AG04450 (cell line): ENCODE measurements around the gene QRFP. TPM values are rescaled to one million over a fixed set of nuclear protein-coding genes. Genes with fewer than 3 reads are reported as not detected.

Source experiments
- CTCF ChIA-PET: fragments of 300-600, 350-600 bp; formaldehyde crosslinking; extraction: SDS; loops from one replicate; lab custom pipeline; 2022; ENCODE audit warnings: antibody characterized with exemption, inconsistent platforms; lab: Charles Lee
- POLR2A ChIA-PET: fragments of 350-600 bp; formaldehyde crosslinking; extraction: SDS; loops from one replicate; lab custom pipeline; 2021; ENCODE audit warnings: antibody characterized with exemption, inconsistent platforms; lab: Yijun Ruan, JAX
- DNase-seq: peaks from one replicate; pipeline ENCODE4 v3.0.0-alpha.2; 2011; ENCODE audit warnings: low read depth, low spot score
- H3K27ac ChIP-seq: one replicate; pipeline ENCODE4 v1.5.1; 2012; ENCODE audit warnings: low read depth, low read length, control low read depth
- H3K27me3 ChIP-seq: one replicate; pipeline ENCODE4 v1.6.0; 2012; ENCODE audit warnings: low read length; ENCODE audit not compliant: control insufficient read depth, insufficient read depth
- H3K4me3 ChIP-seq: 2 replicates; pipeline ENCODE4 v1.5.1; 2011; ENCODE audit warnings: mild to moderate bottlenecking, low read depth, low read length, control low read depth
- H3K9me3 ChIP-seq: 2 replicates; pipeline ENCODE4 v1.5.1; 2012; ENCODE audit warnings: low read length; ENCODE audit not compliant: control insufficient read depth, insufficient read depth
- polyA plus RNA-seq: library from polyadenylated mRNA; depleted of rRNA; stranded (reverse); fragments of >200 nt; gene quantifications from 2 replicates; pipeline ENCODE4 v1.2.3, GENCODE V29; 2011
- TF ChIP-seq, protein P1 (sequence below): IDR thresholded peaks from 2 replicates; pipeline ENCODE4 v1.5.1; 2011; ENCODE audit warnings: low read depth, low read length, control low read depth, inconsistent platforms

QRFP gene
- polyA plus RNA-seq, 1 experiment: not detected

DNA sequence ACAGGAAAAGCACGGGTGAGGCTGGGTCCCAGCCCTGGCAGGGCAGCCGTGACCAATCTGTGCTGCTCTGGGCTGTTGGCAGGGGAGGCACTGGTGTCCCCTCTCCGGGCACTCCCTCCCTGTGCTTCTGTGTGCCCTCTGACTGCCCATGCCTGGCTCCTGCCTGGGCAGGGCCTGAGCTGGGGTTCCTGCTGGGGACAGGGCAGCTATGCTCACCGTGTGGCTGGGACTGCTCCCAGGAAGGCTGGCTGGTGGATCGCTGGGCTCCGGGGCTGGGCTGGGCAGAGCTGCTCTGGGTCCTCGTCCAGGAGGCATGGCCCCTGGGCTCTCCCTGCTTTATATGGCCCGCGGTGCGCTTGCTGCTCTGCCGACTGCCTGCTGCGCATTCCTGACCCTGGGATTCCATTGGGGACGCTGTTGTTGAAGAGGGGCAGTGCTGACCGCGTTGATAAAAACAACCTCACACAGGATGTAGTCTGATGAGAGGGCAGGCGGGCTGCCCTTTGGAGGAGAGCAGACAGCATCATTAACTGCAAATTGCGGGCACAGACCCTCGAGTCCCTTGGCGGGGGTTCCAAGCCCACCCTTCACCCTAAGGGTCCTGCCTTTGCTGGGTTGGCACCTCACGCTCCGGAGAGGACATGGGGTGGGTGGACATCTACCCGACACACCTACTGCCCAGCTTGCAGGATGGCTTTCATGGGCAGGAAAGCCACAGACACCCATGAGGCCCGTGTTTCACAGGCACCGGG lies 955 bp downstream of the QRFP start:
- POLR2A ChIA-PET: interaction anchor here (0.5 kb wide), 1 partner anchor 22 kb away, joined by 6 read pairs; no protein-coding TSS in a partner anchor
- no peaks in the 10 kb centered on the region; the same call in 1 of the 2 replicates for H3K9me3 ChIP-seq
- H3K4me3 ChIP-seq: no peak overlapping the region
- CTCF ChIA-PET: interaction anchor here (1.3 to 2.6 kb wide), 2 partner anchors 103 to 195 kb away, joined by 6 to 11 read pairs; no protein-coding TSS in a partner anchor
- H3K27me3 ChIP-seq: no peaks in the 10 kb centered on the region
- DNase-seq: no peak
- TF ChIP-seq, protein P1, sequence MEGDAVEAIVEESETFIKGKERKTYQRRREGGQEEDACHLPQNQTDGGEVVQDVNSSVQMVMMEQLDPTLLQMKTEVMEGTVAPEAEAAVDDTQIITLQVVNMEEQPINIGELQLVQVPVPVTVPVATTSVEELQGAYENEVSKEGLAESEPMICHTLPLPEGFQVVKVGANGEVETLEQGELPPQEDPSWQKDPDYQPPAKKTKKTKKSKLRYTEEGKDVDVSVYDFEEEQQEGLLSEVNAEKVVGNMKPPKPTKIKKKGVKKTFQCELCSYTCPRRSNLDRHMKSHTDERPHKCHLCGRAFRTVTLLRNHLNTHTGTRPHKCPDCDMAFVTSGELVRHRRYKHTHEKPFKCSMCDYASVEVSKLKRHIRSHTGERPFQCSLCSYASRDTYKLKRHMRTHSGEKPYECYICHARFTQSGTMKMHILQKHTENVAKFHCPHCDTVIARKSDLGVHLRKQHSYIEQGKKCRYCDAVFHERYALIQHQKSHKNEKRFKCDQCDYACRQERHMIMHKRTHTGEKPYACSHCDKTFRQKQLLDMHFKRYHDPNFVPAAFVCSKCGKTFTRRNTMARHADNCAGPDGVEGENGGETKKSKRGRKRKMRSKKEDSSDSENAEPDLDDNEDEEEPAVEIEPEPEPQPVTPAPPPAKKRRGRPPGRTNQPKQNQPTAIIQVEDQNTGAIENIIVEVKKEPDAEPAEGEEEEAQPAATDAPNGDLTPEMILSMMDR: no peak
- H3K27ac ChIP-seq: no peak overlapping the region

DNA sequence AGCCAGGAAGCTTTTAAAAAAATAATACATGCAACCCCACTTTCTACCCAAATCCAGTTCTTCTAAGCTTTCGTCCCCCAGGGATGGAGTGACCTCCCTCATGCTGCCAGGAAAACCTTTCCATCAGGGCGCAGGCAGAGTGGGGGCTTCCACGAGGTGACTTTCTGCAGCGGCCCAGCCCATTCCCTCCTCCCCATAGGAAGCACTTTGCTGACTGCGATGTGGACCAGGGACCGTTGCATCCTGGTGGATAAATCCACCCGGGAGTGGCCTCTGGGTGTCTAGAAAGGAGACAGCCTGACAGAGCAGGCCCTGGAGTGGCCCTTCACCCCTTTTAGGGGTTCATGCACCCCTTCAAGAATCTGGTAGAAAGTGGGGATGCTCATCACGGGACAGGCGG lies 1.6 kb downstream of the QRFP start:
- TF ChIP-seq, protein P1: no peak
- Histone ChIP-seq H3K9me3 (no peaks in the 10 kb centered on the region; the same call in 1 of the 2 replicates), H3K27ac (no peak overlapping the region), H3K27me3 (no peaks in the 10 kb centered on the region), H3K4me3 (no peak overlapping the region)
- CTCF ChIA-PET: interaction anchor here (1.3 to 2.6 kb wide), 2 partner anchors 103 to 194 kb away, joined by 6 to 11 read pairs; no protein-coding TSS in a partner anchor
- POLR2A ChIA-PET: interaction anchor here (0.5 kb wide), 1 partner anchor 23 kb away, joined by 6 read pairs; no protein-coding TSS in a partner anchor
- no peak for DNase-seq

DNA sequence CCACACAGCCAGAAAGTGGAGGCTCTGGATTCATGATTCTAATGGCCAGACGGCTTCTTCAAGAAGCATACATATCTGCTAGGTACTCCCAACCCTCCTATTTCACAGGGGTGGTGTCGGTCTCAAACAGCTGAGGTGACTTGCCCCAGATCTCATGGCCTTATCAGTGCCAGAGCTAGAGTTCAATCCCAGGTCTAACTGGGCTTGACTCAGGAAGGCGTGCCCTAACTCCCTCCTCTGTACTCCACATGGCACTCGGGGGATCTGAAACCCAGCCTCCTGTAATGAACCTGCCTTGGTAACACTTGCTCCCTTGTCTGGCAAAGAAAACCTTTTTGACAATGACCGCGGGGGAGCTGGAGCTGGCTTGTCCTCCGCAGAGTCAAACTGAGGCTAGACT lies 2.1 kb downstream of the QRFP start:
- Histone ChIP-seq H3K27me3 (no peaks in the 10 kb centered on the region), H3K27ac (peak overlapping the region; percentile 31), H3K4me3 (no peak overlapping the region), H3K9me3 (no peaks in the 10 kb centered on the region; the same call in 1 of the 2 replicates)
- POLR2A ChIA-PET: no interaction called here
- CTCF ChIA-PET: interaction anchor here (0.7 to 2.6 kb wide), 5 partner anchors 13 to 194 kb away, joined by 3 to 11 read pairs (median 5); no protein-coding TSS in a partner anchor
- TF ChIP-seq, protein P1: no peak
- DNase-seq: no peak

DNA sequence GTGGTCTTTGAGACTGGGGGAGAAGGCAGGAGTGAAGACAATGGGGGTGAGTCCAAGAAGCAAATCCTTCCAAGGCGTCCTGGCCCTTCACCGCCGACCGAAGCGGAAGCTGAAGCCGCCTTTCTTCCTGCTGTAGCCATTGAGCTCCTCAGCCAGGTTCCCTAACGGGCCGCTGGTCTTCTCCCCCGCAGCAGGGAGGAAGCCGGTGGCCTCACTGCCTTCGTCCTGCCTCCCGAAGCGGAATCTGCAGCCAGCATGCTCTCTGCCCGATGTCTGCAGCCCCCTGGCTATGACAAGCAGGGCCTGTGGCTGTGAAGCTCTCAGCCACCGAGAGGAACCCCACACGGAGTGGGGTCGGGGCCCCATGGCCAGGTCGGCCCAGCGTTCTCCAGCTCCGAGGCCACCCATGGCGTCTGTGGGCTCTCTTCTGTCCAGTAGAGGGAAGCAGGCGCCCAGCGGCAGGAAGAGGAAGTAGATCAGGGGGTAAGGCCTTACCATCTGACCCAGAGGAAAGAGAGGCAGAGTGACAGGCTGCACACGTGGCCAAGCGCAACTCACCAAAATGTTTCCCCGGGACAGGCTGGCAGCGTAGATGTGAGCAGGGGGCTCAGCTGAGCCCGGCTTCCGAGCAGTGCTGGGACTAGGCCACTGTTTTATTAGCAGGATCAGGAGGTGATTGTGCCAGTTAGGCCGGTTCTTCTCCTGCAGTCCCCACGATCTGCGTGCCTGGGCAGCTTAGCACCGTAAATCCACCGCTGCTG lies 3.1 kb downstream of the QRFP start:
- Histone ChIP-seq H3K27me3 (no peaks in the 10 kb centered on the region), H3K27ac (peak overlapping the region; percentile 31), H3K9me3 (no peaks in the 10 kb centered on the region; the same call in 1 of the 2 replicates), H3K4me3 (no peak overlapping the region)
- ChIA-PET CTCF (interaction anchor here (1.4 to 2.6 kb wide), 3 partner anchors 24 to 192 kb away, joined by 5 to 11 read pairs (median 10); no protein-coding TSS in a partner anchor), POLR2A (no interaction called here)
- TF ChIP-seq, protein P1: peak; percentile 38
- no peak for DNase-seq
